GM21526 (cell line): Measurements from ENCODE around the gene TNNT1.
"Not testable (repeated sequence)": the region's sequence is repeated elsewhere in the genome, so short reads cannot be mapped to it uniquely, and the experiment has no call there.

Source experiments
- ATAC-seq: cut with Tn5 transposase; IDR thresholded peaks from one replicate; pipeline ENCODE4 v1.9.1; 2021; ENCODE audit warnings: moderate library complexity; ENCODE audit not compliant: unreplicated experiment, low FRiP score

The TNNT1 gene, protein sequence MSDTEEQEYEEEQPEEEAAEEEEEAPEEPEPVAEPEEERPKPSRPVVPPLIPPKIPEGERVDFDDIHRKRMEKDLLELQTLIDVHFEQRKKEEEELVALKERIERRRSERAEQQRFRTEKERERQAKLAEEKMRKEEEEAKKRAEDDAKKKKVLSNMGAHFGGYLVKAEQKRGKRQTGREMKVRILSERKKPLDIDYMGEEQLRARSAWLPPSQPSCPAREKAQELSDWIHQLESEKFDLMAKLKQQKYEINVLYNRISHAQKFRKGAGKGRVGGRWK

DNA sequence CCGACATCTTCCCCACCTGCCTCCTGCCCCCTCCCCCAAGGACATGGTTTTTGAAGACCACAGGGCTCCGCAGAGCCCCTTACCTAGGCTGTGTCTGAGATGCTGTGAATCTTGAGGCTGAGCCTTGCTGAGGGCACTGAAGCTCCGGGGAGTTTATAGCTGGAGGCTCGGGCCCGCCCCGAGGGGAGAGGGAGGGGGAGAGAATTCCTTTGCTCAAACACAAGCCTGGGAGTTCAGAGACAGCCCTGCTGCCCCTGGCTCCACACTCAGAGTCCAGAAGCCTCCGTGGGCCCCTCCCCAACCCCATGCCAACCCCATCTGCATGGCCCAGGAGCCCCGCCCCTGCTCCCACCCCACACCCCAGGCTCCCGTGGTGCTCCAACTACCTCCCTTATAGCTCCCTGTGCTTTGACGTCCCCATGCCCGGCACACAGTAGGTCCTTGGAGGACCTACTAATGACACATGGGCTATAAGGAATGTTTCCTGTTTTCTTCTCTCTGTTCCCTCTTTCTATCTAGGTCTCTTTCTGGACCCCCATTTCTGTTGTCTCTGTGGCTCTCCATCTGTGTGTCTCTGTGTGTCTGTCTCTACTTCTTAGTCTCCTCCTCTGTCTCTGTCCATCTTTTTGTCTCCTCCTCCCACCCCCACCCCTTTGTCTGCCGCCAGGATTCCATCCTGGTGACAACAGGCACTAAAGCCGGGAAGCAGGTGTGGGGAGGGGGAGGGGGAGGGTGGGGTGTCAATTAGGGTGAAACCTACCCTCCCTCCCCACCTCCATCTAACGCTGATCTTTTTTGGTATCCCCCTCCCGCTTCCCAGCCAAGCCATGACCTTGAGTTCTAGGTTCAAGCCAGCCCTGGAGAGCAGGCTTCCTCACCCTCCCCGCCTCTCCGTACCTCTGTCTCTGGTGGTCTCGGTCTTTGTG, at the start of gene TNNT1:
TNNT1 (minus strand) TSS at position 129 of the 926 bp plus-strand sequence. CDS start 2,049 bp downstream, outside the sequence.
- no peak for ATAC-seq

DNA sequence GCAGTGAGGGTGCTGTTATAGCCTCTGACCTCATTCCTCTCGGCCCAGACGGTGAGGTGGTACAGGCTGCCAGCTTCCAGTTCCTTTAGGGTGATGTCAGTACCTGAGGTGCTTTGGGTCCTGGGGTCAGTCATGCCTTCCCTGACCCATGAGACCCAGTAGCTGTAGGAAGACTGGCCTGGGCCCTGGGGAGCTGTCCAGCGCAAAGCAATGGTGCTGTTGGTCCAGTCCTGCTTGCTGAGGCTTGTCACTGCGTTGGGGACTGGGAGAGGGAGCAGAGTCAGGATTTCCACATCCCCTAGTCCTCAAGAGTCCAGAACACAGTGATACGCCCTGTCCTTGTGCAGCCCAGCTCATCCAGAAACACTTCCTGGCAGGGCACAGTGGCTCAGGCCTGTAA, 49.6 kb upstream of the TNNT1 start:
- ATAC-seq = no peak

DNA sequence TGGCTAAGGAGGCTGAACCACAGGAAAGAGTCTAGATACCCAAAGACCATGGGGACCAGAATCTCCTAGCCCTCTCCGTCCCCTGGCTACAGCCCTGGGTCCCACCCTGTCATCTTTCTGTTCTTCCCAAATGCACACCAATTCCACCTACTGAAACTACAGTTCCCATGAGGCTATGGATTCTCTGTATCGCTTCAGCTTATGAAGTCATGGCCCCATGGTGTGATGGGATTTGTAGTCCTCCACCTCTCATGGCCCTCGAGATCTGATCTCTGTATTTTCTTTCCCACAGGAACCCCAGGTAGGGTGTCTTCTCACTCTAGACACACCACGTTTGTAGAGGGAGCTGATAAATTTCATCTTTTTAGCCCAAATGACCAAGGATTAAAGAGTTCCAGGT, 48.5 kb upstream of the TNNT1 start:
- ATAC-seq = no peak

DNA sequence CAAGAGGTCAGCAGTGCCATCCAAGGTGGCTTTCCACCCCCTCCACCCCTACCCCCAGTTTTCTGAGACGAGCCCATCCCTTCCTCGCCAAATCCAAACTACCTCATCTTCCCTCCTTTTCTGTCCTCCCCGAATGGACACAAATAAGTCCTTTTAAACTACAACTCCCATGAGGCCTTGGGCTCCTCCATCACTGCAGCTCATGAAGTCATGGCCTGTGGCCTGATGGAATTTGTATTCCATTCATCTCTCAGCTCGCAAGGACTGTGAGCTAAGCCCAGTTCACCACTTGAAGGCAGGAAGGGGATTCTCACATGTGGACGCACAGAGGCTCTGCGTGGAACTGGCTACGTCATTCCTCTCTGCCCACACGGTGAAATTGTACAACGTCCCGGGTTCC, 47.8 kb upstream of the TNNT1 start:
- ATAC-seq = no peak

DNA sequence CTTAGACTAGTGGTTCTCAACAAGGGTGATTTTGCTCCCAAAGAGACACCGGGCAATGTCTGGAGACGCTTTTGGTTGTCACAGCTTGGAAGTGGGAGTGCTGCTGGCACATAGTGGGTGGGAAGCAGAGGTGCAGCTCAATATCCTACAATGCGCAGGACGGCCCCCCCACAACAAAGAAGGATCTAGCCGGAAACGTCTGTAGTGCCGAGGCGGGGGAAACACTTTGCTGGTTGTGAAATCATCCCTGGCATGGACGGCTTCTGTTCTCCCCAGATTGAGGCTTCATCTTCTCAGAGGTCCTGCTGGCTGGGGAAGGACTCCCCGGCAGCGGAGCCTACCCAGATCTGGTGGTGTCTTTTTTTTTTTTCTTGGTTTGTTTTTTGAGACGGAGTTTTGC, 44.5 kb upstream of the TNNT1 start:
- no peak for ATAC-seq

DNA sequence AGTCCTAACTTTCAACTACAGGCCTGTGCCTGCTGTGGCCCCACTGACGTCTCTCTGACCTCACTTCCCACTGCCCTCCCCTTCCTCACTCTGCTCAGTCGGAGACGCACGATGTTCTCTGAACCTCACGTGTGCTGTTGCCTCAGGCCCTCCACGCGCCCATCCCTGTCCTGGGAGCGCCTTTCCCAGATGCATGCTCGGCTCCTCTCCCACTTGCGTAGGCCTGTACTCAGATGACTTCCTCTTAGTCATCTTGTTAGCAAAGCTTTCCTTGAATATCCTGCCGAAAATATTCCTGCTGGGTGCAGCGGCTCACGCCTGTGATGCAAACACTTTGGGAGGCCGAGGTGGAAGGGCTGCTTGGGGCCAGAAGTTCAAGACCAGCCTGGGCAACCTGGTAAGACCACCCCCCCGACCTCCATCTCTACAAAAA, 40.4 kb upstream of the TNNT1 start:
- ATAC-seq = no peak

DNA sequence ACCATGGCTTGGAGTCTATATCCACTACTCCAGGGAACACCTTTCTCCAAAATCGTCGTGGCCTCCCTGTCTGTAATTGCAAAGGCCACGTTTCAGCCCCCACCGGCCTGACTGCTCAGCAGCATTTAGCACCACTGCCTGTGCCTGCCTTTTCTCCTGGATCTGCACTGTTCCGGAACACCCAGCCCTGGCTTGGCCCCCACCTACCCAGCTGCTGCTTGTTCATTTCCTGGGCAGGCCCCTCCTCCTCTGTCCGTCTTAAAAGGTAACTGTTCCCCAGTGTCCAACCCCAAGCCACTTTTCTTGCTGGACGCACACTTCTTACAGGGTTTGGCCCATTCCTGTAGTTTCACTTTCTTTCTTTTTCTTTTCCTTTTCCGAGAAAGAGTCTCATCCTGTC, 39.6 kb upstream of the TNNT1 start:
- no peak for ATAC-seq

DNA sequence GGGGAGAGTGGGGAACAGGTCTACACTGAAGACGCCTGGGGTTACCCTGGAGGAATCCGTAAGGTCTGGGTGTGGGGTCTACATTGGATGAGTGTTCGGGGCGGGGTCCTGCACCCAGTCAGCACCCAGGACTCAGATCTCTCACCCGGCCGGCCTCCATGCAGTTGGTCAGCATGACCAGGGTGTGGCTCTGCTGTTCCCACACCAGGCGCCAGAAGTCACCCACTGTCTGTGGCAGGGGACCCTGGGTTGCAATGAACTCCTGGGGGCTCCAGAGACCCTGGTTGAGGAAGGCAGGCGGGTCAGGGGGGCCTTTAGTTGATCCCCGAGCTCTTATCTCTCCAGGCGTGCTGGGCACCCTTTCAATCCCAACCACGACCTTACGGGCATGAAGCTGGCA, 37.1 kb upstream of the TNNT1 start:
- ATAC-seq = no peak

DNA sequence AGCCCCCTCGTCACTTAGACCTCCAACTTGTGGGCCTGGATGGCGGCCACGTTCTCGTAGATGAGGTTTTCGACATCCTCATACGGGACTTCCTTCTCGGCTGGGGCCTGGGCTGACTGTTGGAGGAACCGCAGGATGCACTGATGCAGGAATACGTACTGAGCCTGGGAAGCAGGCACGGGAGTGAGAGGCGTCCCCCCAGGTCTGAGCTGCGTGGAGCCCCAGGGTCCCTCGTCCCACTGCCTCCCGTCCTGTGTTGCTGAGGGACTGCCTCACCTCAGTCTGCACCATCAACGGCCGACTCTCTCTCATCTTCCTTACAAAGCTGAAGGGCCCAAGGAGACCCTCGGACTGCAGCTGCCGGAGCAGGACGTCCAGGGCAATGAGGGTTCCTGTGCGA, 32.7 kb upstream of the TNNT1 start:
- no peak for ATAC-seq

DNA sequence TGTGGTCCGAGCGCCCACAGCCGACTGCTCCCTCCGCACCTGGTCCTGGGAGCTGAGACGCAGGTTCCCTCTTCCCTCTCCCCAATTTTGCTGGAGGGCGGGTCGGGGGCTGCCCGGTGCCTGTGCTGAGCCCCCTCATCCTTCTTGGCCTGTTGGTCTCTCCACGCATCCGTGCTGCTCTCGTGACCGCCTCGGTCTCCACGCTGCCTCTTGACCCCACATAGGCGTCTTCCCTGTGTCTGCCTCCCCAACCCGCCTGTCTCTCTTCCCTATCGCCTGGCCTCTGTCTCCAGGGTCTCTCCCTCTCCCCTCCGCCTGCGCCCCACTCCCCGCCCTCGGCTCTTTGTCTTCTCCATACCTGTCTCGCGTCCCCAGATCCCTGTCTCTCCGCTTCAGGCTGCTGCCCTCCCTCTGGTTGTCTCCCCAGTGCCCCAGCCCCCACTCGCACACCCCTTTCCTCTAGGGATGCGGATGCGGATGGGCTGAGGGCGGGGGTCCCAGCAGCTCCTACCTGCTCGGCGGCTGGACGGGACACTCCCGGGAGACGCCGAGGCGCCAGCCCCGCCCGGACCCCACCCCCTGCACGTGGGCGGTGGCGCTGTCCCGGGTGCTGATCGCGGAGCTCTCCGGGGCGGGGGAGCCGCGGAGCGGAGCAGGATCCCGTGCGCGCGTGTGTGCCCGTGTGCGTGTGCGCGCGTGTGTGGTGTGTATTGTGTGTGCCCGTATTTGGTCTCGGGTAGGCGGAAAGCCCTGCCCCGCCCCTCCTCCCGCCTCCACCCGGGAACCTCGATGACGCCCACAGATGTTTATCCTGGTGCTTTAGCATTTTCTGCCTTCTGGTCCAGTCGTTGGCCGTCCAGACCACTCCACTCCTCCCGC, 30.8 kb upstream of the TNNT1 start, which contains the start of gene SYT5:
SYT5 (minus strand) TSS at position 684 of the 879 bp plus-strand sequence. CDS start 1,248 bp downstream, outside the sequence.
- ATAC-seq = no peak

DNA sequence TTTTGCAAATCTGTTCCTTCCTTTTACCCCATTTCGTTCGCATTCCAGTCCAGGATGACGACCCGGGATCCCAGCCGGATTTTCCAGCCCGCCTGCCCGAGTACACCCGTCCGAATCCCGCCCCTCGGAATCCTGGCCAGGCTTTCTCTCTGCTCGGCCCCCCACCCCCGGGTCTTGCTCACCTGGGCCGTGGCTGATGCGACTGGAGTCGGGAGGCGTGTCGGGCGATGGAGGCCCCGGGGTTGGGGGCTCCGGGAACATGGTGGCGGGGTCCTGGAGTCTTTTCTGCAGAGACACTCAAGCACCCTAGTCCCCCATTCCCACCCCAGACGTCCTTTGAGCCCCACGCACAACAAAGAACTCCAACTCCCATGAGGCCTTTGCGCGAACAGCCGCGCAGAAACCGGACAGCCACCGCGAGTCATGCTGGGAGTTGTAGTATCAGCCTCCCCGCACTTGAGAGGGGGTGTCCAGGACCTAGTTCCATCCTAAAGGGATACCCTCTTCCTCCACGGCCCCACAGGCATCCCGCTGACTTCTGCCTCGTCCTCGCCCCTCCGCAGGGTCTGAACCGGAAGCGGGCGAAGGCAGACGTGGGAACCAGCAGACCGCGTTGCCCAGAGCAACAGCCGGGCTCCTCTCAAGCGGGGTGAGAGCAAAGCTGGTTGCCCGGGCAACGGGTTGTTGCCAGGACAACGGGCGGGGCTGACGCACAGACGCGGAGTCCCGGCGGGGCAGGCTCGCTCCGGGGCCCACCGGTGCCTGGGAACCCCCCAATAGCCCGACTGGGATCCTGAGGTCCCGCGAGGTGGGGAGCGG, 30.0 kb upstream of the TNNT1 start:
- peak; percentile 45 for ATAC-seq

DNA sequence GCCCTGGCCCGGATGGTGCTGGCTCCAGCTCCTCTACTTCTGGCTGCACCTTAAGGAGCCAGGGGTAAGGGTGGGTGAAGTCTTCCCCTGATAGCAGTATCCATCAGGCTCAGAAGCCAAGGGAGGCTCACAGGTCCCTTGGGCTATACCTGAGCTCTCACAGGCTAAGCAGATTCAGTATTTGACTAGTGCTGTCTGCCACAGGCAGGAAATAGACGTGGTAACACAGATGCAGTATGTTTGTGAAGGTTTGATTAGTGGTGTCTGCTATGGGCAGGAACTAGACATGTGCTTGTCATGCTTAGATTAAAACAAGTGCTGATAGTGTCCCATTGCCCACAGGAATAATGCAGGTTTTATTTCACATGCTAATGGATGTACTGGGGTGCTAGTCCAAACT, 27.1 kb upstream of the TNNT1 start:
- ATAC-seq = no peak

DNA sequence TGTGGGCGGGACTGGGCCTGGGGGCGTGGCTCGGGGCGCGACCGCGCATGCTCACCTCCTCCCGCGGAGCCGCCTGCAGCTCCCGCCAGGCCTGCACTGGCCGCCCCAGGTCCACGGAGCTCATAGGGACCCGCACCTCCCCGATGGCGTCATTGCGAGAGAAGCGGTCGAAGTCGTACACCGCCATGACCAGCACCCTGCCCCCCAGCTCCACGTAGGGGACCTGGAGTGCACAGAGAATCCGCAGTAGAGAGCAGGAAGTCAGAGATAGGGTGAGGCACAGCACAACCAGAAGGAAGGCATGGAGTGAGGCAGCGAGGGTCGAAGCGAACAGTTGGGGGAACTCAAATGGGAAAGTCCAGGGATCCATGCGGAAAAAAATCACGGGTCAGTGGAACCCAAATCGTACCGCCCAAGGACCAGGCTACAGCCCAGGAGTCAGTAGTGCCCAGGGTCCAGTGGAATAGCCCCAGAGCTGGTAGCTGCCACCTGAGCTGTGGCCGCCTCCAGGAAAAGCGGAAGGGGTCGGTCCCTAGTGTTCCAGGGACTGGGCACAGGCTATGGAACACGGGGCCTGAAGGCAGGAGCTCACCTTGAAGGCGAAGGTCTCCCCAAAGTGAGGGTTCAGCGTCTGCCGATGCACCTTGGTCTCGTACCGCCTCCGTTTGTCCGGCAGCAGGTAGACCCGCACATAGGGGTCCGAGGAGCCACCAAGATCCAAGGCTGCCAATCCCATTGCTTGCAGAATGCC, 26.3 kb upstream of the TNNT1 start:
- ATAC-seq = no peak

DNA sequence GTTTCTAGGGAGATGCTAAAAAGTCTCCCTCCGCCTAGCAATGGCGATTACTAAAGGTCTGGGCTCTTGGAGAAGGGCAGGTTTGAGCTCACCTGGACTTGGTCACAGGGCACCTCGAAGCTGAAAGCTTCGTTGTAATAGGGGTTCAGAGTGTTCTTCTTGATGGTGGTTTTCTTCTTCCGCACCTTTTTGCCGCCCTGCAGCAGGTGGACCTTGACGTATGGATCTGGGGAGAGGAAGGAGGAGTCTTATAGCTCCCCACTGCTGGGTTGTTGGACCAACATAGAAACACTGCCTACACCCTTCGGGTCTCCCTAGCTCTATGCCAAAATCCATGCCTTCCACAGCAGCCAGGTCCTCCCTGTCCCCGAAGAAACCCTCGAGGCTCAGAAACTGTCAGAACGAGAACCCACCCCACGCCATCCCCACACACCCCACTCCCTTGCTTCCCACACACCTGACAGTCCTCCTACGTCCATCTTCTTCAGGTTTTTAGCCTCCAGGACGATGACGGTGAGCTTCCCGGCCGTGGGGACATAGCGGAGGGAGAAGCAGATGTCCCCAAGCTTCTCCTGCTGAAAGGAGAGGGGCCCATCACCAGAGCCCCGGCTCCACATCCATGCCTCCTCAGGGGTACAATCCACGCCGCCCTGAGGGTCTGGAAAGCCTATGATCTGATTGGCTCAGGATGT, 25.6 kb upstream of the TNNT1 start:
- ATAC-seq = no peak

DNA sequence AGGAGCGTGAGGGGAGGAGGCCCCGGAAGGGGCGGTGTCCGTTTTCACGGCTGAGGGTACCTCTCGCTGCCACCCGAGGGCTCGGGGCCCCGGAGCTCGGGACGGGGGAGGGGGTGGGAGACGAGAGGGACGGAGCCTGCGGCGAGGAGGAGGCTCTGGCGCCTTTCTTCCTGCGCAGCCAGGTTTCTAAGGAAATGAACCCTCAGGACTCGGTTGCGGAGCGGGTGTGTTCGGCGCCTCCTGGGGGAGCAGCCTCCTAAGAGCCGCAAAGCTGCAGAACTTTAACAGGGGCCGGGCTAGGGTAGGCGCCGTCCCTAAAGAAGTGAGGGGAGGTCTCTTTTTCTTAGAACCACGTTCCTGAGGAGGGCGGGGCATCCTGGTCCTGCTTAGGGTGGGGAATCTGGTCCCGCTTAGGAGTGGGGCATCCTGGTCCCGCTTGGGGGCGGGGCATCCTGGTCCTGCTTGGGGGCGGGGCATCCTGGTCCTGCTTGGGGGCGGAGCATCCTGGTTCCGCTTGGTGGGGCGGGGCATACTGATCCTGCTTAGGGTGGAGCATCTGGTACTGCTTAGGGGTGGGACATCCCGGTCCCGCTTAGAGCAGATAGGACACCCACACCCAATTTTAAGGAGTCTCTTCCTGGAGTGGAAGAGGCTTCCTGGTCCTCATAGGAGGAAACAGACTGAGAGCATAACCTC, 24.9 kb upstream of the TNNT1 start:
- ATAC-seq = no peak

DNA sequence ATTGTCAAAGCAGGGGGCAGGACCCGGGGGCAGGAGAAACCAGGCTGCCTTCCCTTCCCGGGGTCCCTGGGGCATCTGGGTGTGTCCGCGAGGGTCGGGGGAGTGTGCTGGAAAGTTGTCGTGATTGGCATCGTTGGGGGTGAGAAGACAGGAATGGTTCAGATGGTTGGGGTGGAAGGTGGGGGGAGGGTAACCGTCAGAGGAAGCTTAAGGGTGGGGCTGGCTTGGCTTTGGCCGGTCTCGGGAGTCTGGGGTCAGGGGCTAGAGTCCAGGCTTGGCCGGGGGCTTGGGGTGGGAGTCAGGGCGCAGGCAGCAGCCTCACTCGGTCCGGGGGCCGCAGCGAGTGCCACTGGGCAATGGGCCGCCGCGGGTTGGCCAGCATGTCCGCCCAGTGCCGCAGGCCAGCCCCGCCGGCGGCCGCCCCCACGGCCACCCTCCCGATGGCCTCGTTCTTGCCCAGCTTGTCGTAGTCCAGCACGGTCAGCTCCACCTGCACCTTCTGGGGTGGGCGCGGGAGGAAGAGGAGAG, 24.2 kb upstream of the TNNT1 start:
- ATAC-seq = no peak

DNA sequence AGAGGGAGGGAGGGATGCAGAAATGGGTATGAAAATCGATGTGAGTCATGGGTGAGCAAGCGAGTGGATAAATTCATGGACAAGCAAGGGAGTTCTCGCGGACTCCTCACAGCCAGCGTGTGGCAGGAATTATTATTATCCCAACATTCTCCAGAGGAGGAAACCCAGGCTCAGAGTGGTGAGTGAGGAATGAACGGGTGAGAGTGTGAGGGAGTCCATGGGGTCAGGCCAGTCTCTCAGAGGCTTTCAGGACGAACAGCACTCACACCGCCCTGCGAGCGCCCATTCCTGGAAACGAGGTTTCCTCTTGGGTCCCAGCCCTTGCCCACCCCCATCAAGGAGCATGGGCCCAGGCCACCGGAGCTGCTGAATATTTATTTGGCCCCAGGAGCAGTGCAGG, 23.7 kb upstream of the TNNT1 start:
- ATAC-seq = no peak

DNA sequence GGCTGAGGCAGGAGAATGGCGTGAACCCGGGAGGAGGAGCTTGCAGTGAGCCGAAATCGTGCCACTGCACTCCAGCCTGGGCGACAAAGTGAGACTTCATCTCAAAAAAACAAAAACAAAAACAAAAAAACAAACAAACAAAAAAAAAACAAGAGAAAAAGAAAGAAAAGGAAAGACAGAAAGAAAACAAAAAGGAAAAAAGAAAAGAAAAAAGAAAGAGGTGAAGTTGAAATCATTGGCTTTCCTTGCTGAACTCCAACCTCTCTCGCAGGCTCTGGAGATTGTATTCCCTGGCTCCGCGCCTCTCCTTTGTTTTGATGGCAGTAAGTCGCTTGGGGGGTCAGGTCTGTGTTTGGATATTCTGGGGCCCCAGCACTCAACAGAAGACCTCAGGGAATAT, 23.3 kb upstream of the TNNT1 start:
- not testable (repeated sequence) for ATAC-seq
